Measurements from ENCODE around the gene PTGER2. TPM values are rescaled to one million over a fixed set of nuclear protein-coding genes. Genes with fewer than 3 reads are reported as not detected.

The PTGER2 gene
- total and polyA plus RNA-seq, 2 of the 8 experiments (the other 6 are each of a cell fraction or from before 2014, with no cell fraction given): 1.2 TPM

DNA sequence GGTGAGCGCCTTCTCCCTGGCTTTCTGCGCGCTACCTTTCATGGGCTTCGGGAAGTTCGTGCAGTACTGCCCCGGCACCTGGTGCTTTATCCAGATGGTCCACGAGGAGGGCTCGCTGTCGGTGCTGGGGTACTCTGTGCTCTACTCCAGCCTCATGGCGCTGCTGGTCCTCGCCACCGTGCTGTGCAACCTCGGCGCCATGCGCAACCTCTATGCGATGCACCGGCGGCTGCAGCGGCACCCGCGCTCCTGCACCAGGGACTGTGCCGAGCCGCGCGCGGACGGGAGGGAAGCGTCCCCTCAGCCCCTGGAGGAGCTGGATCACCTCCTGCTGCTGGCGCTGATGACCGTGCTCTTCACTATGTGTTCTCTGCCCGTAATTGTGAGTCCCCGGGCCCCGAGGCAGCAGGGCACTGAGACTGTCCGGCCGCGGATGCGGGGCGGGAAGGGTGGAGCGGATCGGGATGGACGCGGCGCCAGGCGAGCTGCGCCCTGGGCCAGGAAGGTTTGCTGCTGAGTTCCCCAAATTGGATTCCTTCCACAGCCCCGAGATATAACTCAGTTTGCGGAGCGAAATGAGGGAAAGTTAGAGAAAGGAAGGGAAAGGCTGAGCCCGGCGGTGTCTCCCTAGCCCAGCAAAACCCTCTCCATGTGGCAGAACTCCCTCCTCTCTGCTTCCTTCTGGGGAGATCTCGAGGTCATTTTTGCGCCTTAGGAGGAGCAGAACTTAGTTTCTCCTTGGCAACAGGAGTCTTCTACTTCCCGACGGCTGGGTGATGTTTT is 45.6 kb upstream of the PTGER2 start (continued):
- TF ChIP-seq, protein P1, sequence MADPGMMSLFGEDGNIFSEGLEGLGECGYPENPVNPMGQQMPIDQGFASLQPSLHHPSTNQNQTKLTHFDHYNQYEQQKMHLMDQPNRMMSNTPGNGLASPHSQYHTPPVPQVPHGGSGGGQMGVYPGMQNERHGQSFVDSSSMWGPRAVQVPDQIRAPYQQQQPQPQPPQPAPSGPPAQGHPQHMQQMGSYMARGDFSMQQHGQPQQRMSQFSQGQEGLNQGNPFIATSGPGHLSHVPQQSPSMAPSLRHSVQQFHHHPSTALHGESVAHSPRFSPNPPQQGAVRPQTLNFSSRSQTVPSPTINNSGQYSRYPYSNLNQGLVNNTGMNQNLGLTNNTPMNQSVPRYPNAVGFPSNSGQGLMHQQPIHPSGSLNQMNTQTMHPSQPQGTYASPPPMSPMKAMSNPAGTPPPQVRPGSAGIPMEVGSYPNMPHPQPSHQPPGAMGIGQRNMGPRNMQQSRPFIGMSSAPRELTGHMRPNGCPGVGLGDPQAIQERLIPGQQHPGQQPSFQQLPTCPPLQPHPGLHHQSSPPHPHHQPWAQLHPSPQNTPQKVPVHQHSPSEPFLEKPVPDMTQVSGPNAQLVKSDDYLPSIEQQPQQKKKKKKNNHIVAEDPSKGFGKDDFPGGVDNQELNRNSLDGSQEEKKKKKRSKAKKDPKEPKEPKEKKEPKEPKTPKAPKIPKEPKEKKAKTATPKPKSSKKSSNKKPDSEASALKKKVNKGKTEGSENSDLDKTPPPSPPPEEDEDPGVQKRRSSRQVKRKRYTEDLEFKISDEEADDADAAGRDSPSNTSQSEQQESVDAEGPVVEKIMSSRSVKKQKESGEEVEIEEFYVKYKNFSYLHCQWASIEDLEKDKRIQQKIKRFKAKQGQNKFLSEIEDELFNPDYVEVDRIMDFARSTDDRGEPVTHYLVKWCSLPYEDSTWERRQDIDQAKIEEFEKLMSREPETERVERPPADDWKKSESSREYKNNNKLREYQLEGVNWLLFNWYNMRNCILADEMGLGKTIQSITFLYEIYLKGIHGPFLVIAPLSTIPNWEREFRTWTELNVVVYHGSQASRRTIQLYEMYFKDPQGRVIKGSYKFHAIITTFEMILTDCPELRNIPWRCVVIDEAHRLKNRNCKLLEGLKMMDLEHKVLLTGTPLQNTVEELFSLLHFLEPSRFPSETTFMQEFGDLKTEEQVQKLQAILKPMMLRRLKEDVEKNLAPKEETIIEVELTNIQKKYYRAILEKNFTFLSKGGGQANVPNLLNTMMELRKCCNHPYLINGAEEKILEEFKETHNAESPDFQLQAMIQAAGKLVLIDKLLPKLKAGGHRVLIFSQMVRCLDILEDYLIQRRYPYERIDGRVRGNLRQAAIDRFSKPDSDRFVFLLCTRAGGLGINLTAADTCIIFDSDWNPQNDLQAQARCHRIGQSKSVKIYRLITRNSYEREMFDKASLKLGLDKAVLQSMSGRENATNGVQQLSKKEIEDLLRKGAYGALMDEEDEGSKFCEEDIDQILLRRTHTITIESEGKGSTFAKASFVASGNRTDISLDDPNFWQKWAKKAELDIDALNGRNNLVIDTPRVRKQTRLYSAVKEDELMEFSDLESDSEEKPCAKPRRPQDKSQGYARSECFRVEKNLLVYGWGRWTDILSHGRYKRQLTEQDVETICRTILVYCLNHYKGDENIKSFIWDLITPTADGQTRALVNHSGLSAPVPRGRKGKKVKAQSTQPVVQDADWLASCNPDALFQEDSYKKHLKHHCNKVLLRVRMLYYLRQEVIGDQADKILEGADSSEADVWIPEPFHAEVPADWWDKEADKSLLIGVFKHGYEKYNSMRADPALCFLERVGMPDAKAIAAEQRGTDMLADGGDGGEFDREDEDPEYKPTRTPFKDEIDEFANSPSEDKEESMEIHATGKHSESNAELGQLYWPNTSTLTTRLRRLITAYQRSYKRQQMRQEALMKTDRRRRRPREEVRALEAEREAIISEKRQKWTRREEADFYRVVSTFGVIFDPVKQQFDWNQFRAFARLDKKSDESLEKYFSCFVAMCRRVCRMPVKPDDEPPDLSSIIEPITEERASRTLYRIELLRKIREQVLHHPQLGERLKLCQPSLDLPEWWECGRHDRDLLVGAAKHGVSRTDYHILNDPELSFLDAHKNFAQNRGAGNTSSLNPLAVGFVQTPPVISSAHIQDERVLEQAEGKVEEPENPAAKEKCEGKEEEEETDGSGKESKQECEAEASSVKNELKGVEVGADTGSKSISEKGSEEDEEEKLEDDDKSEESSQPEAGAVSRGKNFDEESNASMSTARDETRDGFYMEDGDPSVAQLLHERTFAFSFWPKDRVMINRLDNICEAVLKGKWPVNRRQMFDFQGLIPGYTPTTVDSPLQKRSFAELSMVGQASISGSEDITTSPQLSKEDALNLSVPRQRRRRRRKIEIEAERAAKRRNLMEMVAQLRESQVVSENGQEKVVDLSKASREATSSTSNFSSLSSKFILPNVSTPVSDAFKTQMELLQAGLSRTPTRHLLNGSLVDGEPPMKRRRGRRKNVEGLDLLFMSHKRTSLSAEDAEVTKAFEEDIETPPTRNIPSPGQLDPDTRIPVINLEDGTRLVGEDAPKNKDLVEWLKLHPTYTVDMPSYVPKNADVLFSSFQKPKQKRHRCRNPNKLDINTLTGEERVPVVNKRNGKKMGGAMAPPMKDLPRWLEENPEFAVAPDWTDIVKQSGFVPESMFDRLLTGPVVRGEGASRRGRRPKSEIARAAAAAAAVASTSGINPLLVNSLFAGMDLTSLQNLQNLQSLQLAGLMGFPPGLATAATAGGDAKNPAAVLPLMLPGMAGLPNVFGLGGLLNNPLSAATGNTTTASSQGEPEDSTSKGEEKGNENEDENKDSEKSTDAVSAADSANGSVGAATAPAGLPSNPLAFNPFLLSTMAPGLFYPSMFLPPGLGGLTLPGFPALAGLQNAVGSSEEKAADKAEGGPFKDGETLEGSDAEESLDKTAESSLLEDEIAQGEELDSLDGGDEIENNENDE (IDR thresholded peaks at IDR 0.05; ENCODE audit: insufficient replicate concordance, low read length): no peak
- TF ChIP-seq, protein P2, sequence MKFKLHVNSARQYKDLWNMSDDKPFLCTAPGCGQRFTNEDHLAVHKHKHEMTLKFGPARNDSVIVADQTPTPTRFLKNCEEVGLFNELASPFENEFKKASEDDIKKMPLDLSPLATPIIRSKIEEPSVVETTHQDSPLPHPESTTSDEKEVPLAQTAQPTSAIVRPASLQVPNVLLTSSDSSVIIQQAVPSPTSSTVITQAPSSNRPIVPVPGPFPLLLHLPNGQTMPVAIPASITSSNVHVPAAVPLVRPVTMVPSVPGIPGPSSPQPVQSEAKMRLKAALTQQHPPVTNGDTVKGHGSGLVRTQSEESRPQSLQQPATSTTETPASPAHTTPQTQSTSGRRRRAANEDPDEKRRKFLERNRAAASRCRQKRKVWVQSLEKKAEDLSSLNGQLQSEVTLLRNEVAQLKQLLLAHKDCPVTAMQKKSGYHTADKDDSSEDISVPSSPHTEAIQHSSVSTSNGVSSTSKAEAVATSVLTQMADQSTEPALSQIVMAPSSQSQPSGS (IDR thresholded peaks at IDR 0.05; ENCODE audit: low read length): no peak
